Chondrocyte (in vitro differentiated cells): Measurements from ENCODE around the gene ATP6V0A4. TPM values are rescaled to one million over a fixed set of nuclear protein-coding genes. Genes with fewer than 3 reads are reported as not detected.
A peak's percentile ranks its signal among the peaks of the same experiment; 100 is the strongest.

ENCODE experiments used
- DNase-seq: peaks from one replicate; pipeline ENCODE4 v3.0.0; 2021; ENCODE audit warnings: mixed read lengths, low spot score
- H3K27ac Mint-ChIP-seq: one replicate; pipeline ENCODE4 v1.8.0; 2021; ENCODE audit warnings: mild to moderate bottlenecking, moderate library complexity, mixed read lengths; ENCODE audit not compliant: unreplicated experiment
- H3K27me3 Mint-ChIP-seq: 2 replicates; pipeline ENCODE4 v1.8.0; 2021; ENCODE audit warnings: low read depth, mixed read lengths
- H3K36me3 Mint-ChIP-seq: 2 replicates; pipeline ENCODE4 v1.8.0; 2021; ENCODE audit warnings: low read depth, mixed read lengths
- H3K4me1 Mint-ChIP-seq: 2 replicates; pipeline ENCODE4 v1.8.0; 2021; ENCODE audit warnings: low read depth, mild to moderate bottlenecking, mixed read lengths
- H3K4me3 Mint-ChIP-seq: one replicate; pipeline ENCODE4 v1.8.0; 2021; ENCODE audit warnings: mild to moderate bottlenecking, moderate library complexity, mixed read lengths; ENCODE audit not compliant: unreplicated experiment
- H3K9me3 Mint-ChIP-seq: 2 replicates; pipeline ENCODE4 v1.8.0; 2021; ENCODE audit warnings: low read depth, mixed read lengths
- total RNA-seq: library from RNA; stranded (reverse); gene quantifications from 3 replicates; pipeline ENCODE4 v1.2.1, GENCODE V29; 2021
- TF ChIP-seq, protein P1 (sequence below): fragments of 200-600 bp; sonication (generic); IDR thresholded peaks from 2 replicates; pipeline ENCODE4 v1.5.0; 2021; ENCODE audit warnings: antibody characterized with exemption, mild to moderate bottlenecking, moderate library complexity

The ATP6V0A4 gene
- total RNA-seq, 1 donor from 2014 or later, result 0.35 TPM

DNA sequence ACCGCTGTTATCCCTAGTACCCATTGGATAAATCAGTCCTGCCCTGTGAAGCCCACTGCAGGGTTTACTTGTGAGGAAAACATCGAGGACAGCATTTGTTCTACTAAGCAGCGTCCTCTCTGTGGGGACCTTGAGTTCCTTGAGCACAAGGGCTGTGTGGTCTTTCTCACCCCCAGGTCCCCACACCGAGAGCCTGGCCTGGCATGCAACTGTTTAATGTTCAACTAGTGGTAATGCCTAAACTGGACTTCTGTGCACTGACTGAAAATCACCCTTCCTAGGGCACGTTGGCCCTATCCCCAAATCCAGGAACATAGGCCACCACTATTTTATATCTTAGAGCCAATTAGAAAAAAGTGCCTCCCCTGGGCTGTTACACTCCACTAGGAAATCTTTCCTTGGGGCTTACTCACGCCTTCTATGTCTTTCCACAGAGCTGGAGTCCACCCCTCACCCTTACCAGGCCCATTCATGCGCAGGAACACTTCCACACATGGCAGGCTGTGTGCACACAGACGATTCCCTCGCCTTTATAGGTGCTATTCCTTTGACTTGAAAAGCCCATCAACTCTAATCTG, 1.9 kb downstream of the ATP6V0A4 start:
- Mint-ChIP-seq H3K9me3 (no peaks in the 10 kb centered on the region), H3K4me3 (no peak overlapping the region), H3K36me3 (peaks cover 2% of the 10 kb centered on the region)

DNA sequence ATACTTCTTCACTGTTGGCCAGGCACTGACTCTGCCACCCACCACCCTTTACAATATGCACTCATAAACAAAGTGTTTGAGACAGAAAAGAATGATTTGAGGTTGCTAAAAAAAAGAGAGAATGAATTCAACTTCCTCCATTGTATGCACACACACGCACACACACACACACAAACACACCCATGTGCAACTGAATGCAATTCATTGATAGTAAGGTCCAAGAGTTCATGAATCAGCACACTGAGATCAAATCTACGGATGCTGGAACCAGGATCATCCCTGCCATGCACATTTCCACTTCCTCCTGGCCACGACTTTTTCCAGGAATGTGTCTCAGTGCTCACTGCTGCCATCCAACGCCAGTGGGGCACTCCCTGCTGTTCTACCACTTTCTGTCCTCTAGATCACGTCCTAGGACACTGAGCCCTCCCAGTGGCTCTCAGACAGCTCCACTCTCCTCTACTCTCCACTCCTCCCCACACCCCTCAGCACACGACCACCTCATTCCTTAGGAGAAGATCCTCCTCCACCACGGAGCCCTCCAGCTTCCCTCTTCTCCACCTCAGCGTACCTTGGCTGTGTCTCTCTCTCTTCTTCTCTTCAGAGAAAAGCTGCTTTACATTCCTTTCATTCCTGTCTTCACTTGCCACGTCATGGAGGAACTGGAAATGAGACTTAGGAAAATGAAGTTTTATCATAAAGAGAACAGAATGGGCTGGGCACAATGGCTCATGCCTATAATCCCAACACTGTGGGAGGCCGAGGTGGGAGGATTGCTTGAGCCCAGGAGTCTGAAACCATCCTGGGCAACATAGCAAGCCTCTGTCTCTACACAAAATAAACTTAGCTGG, 12.2 kb downstream of the ATP6V0A4 start:
- TF ChIP-seq, protein P1, sequence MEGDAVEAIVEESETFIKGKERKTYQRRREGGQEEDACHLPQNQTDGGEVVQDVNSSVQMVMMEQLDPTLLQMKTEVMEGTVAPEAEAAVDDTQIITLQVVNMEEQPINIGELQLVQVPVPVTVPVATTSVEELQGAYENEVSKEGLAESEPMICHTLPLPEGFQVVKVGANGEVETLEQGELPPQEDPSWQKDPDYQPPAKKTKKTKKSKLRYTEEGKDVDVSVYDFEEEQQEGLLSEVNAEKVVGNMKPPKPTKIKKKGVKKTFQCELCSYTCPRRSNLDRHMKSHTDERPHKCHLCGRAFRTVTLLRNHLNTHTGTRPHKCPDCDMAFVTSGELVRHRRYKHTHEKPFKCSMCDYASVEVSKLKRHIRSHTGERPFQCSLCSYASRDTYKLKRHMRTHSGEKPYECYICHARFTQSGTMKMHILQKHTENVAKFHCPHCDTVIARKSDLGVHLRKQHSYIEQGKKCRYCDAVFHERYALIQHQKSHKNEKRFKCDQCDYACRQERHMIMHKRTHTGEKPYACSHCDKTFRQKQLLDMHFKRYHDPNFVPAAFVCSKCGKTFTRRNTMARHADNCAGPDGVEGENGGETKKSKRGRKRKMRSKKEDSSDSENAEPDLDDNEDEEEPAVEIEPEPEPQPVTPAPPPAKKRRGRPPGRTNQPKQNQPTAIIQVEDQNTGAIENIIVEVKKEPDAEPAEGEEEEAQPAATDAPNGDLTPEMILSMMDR, result peak; percentile 48
- H3K27ac Mint-ChIP-seq, result peak overlapping the region; percentile 82

More for the DNA sequence above, 1.9 kb downstream of the ATP6V0A4 start:
- TF ChIP-seq, protein P1, result no peak
- Mint-ChIP-seq H3K4me1 (peaks cover 4% of the 10 kb centered on the region), H3K27me3 (peaks cover 21% of the 10 kb centered on the region), H3K27ac (no peak overlapping the region)
- no peak for DNase-seq

GRCh38 chr7:138784692-138785091, 13.3 kb downstream of the ATP6V0A4 start:
- Mint-ChIP-seq H3K27me3 (no peaks in the 10 kb centered on the region), H3K4me1 (peaks cover 26% of the 10 kb centered on the region), H3K9me3 (peaks cover 11% of the 10 kb centered on the region), H3K27ac (peak overlapping the region; percentile 81), H3K36me3 (peaks cover 4% of the 10 kb centered on the region), H3K4me3 (no peak overlapping the region)
- TF ChIP-seq, protein P1, result no peak
- no peak for DNase-seq

More for the DNA sequence above, 12.2 kb downstream of the ATP6V0A4 start:
- Mint-ChIP-seq H3K9me3 (peaks cover 11% of the 10 kb centered on the region), H3K36me3 (peaks cover 4% of the 10 kb centered on the region), H3K27me3 (no peaks in the 10 kb centered on the region), H3K4me1 (peaks cover 26% of the 10 kb centered on the region), H3K4me3 (peak overlapping the region; percentile 11)
- no peak for DNase-seq

- no peak overlapping the region for H3K4me3 Mint-ChIP-seq
- TF ChIP-seq, protein P1, result no peak
- H3K27ac Mint-ChIP-seq, result no peak overlapping the region
- H3K9me3 Mint-ChIP-seq, result peaks cover 8% of the 10 kb centered on the region
- H3K27me3 Mint-ChIP-seq, result no peaks in the 10 kb centered on the region
- DNase-seq, result no peak
- no peaks in the 10 kb centered on the region for H3K36me3 Mint-ChIP-seq
- H3K4me1 Mint-ChIP-seq, result peaks cover 22% of the 10 kb centered on the region
Measured at GRCh38 chr7:138781004-138781403, 17.0 kb downstream of the ATP6V0A4 start.

- Mint-ChIP-seq H3K36me3 (no peaks in the 10 kb centered on the region), H3K9me3 (no peaks in the 10 kb centered on the region), H3K27ac (no peak overlapping the region), H3K4me1 (no peaks in the 10 kb centered on the region), H3K4me3 (no peak overlapping the region), H3K27me3 (peaks cover 6% of the 10 kb centered on the region)
- DNase-seq, result no peak
- TF ChIP-seq, protein P1, result no peak
Measured at GRCh38 chr7:138776166-138776833, 21.7 kb downstream of the ATP6V0A4 start.
